ENCODE results near the gene MRNIP.

The MRNIP gene

DNA sequence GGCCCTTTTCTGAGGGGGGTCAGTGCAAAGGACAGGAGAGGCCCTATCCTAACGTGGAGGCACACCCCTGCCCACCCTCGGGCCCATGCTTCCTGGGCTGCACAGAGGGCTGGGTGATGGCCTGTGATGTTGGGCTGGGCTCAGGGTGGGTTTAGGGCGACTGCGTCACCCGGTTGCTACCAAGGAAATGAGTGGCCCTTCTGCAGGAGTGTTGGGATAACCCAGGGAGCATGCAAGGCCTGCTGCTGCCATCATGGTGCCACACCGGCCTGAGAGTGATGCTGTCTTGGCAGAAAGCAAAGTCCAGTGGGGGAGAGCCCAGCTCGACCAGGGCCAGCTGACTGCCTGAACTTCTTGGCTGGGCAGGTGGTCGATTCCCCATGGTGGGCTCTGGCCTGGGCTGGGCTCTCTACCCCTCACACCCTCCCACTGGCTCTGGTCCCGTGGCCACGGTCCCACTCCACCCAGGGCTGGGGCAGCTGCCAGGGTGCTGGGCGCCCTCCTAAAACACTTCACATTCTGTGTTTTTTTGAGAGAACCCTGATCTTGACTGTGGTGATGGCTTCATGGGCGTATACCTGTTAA lies 21.5 kb upstream of the MRNIP start:
- intact Hi-C loops (cut with DNase I; ENCODE audit: low total_unique reads) = no loop called here
- no peak for DNase-seq
- H3K27me3 ChIP-seq = no peaks in the 10 kb centered on the region
- no peak overlapping the region for H3K27ac ChIP-seq
- H3K4me1 ChIP-seq = peaks cover 0 to 2% (median 0%) of the 10 kb centered on the region in 4 donors
- H3K36me3 ChIP-seq = peaks cover 42 to 90% (median 75%) of the 10 kb centered on the region in 3 donors
- peaks cover 0 to 16% (median 14%) of the 10 kb centered on the region in 3 donors for H3K9me3 ChIP-seq
- TF ChIP-seq, protein P1, sequence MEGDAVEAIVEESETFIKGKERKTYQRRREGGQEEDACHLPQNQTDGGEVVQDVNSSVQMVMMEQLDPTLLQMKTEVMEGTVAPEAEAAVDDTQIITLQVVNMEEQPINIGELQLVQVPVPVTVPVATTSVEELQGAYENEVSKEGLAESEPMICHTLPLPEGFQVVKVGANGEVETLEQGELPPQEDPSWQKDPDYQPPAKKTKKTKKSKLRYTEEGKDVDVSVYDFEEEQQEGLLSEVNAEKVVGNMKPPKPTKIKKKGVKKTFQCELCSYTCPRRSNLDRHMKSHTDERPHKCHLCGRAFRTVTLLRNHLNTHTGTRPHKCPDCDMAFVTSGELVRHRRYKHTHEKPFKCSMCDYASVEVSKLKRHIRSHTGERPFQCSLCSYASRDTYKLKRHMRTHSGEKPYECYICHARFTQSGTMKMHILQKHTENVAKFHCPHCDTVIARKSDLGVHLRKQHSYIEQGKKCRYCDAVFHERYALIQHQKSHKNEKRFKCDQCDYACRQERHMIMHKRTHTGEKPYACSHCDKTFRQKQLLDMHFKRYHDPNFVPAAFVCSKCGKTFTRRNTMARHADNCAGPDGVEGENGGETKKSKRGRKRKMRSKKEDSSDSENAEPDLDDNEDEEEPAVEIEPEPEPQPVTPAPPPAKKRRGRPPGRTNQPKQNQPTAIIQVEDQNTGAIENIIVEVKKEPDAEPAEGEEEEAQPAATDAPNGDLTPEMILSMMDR (IDR thresholded peaks at IDR 0.05) = no peak
- no peak overlapping the region for H3K4me3 ChIP-seq

DNA sequence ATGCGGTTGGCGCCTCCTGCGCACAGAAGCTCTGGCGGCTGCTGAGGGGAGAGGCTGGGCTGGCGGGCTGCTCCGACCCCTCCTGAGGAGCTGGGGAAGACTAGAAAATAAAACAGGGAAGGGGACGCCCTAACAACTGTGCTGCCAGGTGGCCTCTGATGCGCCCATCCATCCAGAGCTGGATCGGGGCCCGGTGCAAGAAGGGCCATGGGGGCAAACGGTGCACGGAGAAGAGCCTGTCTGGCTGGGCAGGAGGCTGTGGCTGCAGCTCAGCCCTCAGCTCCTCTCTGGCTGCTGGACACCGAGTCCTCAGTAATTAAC lies 21.0 kb upstream of the MRNIP start:
- H3K9me3 ChIP-seq = peaks cover 0 to 16% (median 14%) of the 10 kb centered on the region in 3 donors
- H3K36me3 ChIP-seq = peaks cover 42 to 90% (median 75%) of the 10 kb centered on the region in 3 donors
- no peak overlapping the region for H3K4me3 ChIP-seq
- DNase-seq = no peak
- H3K4me1 ChIP-seq = peaks cover 0 to 2% (median 0%) of the 10 kb centered on the region in 4 donors
- TF ChIP-seq, protein P1 (IDR thresholded peaks at IDR 0.05) = no peak
- no peaks in the 10 kb centered on the region for H3K27me3 ChIP-seq
- intact Hi-C loops (cut with DNase I; ENCODE audit: low total_unique reads) = no loop called here
- no peak overlapping the region for H3K27ac ChIP-seq

DNA sequence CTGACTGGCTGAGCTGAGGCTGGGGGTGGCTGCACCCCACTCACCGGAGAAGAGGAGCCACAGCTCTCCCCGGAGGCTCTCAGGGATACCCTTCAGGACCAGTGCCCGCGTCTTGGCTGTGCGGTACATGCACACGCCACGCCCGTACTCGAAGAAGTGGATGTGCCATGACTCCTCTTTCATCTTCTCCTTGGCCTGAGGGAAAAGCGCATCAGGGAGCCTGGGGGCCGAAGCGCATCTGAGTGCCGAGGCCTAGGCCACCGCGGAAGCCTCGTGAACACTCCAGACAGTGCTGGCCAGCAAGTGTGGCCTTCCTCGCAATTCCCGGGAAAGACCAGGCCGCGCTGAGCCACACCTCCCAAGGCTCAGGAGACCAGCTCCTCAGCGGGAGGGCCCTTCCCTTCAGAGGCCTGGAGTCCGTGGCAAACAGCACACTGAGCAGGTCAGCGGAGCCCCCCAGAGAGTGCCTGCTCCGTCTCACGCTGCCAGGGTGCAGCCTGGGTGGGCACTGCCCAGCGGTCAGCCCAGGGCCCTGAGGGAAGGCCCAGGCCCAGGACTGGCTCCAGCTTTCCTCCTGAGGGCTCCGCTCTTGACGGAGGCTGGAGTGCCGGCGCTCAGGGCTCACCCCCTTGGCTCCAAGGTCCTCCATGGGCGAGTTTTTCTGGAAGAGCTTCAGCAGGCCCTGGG lies 20.5 kb upstream of the MRNIP start:
- intact Hi-C loops (cut with DNase I; ENCODE audit: low total_unique reads) = no loop called here
- TF ChIP-seq, protein P1 (IDR thresholded peaks at IDR 0.05) = no peak
- DNase-seq = no peak
- peaks cover 42 to 90% (median 75%) of the 10 kb centered on the region in 3 donors for H3K36me3 ChIP-seq
- peaks cover 0 to 14% (median 14%) of the 10 kb centered on the region in 3 donors for H3K9me3 ChIP-seq
- H3K27ac ChIP-seq = peak overlapping the region; percentile 29 to 44
- H3K4me3 ChIP-seq = no peak overlapping the region
- no peaks in the 10 kb centered on the region for H3K27me3 ChIP-seq
- peaks cover 0 to 2% (median 0%) of the 10 kb centered on the region in 4 donors for H3K4me1 ChIP-seq

DNA sequence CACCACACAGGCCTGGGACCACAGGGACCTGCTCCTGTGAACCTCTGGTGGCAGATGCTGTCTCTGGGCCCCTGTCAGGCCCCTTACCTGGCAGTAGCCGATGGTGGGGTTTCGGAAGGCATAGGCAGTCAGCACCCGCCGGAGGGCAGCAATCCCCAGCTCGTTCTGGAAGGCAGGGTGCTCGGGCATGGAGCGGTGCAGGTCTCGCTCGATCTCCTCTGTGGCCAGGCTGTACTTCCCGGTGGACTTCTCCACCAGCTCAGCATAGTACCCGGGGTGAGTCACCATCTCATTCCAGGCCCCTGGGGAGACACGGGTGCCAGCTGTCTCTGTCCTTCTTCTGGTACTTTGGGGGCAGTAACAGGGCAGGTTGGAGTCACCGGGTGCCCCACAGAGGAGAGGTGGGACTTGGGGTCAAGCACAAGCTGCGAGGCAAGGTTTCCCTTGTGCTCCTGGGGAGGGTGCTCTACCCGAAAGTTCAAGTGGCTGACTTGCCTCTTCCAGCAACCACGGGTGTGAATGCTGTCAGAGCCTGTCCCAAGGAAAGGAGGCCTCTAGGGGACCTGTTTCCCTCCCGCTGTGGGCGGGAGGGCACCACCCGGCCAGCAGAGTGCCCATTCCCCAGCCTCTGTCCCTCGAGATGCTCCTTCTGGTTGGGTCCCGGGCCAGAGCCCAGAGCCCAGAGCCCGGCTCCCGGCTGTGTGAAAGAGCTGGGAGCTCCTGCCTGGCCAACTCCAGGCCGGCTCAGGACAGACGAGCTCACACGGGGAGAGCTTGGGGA lies 19.8 kb upstream of the MRNIP start:
- H3K4me3 ChIP-seq = no peak overlapping the region
- H3K36me3 ChIP-seq = peaks cover 42 to 90% (median 75%) of the 10 kb centered on the region in 3 donors
- peaks cover 0 to 2% (median 0%) of the 10 kb centered on the region in 4 donors for H3K4me1 ChIP-seq
- no peak for DNase-seq
- intact Hi-C loops (cut with DNase I; ENCODE audit: low total_unique reads) = no loop called here
- no peaks in the 10 kb centered on the region for H3K27me3 ChIP-seq
- peaks cover 0 to 14% (median 7%) of the 10 kb centered on the region in 3 donors for H3K9me3 ChIP-seq
- TF ChIP-seq, protein P1 (IDR thresholded peaks at IDR 0.05) = no peak
- peak overlapping the region; percentile 29 to 44 for H3K27ac ChIP-seq

DNA sequence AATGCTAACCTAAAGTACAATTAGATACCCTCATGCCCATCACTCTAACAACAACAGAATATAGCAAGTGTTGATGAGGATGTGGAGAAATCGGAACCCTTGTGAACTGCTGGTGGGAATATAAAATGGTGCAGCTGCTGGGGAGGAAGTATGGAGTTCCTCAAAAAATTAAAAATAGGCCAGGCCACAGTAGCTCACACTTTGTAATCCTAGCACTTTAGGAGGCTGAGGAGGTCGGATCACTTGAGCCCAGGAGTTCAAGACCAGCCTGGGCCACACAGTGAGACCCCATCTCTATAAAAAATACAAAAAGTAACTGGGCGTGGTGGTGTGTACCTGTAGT lies 18.0 kb upstream of the MRNIP start:
- intact Hi-C loops (cut with DNase I; ENCODE audit: low total_unique reads) = no loop called here
- no peak for DNase-seq

More for the DNA sequence above, 18.0 kb upstream of the MRNIP start:
- Histone ChIP-seq H3K4me3 (no peak overlapping the region), H3K9me3 (no peaks in the 10 kb centered on the region), H3K27ac (no peak overlapping the region), H3K4me1 (peaks cover 0 to 2% (median 0%) of the 10 kb centered on the region in 4 donors), H3K36me3 (peaks cover 43 to 93% (median 77%) of the 10 kb centered on the region in 3 donors), H3K27me3 (no peaks in the 10 kb centered on the region)
- TF ChIP-seq, protein P1 (IDR thresholded peaks at IDR 0.05) = no peak
